Measurements from ENCODE around the gene SPRY1.

Gene SPRY1

DNA sequence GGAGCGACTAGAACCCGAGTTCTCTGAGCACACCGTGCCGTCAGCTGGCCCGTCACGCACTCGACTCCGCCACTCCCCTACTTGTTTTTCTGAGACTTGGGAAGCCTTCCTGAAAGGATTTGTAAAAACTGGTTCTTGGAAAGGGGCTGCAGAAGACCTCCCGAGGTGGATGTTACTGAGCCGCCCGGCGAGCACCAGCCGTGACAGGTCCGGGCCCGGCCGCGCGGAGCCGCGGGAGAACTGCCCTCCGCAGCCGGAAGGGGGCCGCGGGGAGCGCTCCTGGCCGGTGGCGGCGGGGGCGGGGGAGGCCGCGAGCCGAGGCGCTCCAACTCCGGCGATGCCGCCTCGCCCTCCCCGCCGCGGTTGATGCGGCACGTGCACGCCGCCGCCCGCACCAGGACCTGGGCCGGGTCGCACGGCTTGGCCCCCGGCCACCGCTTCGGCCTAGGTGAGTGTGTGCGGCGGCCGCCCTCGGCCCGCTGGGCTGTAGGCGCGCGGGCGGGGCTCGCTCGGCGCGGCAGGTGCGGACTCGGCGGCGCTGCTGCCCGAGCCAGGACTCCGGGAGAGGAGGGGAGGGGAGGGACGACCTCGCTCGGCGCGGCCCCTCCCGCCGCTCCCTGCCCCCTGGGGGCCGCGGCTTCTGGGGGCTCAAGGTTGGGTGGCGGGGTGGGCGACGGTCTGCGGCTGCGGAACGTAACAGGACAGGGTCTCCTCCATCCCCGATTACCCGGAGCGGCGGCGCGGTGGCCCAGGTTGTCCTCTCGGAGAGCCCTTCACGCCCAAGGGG is 1.7 kb downstream of the SPRY1 start:
- no peaks in the 10 kb centered on the region for H3K27me3 Mint-ChIP-seq
- no peaks in the 10 kb centered on the region for H3K9me3 Mint-ChIP-seq
- H3K4me1 Mint-ChIP-seq: peaks cover 26% of the 10 kb centered on the region
- ATAC-seq (peak; percentile 65), DNase-seq (peak; percentile 86 to 88)
- H3K27ac Mint-ChIP-seq: peak overlapping the region; percentile 96 to 99
- peak overlapping the region; percentile 90 to 92 for H3K4me3 Mint-ChIP-seq

DNA sequence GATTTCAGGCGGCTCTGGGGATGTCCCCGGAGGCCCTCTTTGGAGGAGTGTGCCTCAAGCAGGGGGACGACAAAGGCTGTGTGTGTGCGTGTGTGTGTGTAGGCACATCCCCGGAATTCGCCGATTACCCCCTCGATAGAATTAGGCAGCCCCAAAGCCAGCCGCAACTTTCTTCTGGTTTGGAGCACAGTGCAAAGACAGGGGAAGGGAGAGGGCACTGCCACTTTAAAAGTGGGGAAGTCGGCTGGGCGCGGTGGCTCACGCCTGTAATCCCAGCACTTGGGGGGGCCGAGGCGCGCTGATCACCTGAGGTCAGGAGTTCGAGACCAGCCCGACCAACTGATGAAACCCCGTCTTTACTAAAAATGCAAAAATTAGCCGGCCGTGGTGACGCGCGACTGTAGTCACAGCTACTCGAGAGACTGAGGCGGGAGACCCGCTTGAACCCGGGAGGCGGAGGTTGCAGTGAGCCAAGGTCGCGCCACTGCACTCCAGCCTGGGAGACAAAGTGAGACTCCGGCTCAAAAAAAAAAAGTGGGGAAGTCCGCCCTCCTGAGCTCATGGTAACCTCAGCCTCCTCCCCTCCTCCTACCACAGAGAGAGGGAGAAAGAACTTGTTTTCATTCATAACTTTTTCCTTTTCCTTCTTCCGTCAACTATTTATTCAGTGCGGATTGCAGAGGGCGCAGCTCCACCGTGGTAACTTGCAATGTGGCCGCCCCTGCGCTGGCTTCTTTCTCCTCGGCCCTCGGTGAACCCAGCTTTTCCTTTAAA is 2.4 kb downstream of the SPRY1 start:
- ATAC-seq: peak; percentile 84
- peak; percentile 86 to 93 for DNase-seq
- H3K27ac Mint-ChIP-seq: peak overlapping the region; percentile 96 to 99
- H3K4me1 Mint-ChIP-seq: peaks cover 32% of the 10 kb centered on the region
- no peaks in the 10 kb centered on the region for H3K9me3 Mint-ChIP-seq
- H3K27me3 Mint-ChIP-seq: no peaks in the 10 kb centered on the region
- H3K4me3 Mint-ChIP-seq: peak overlapping the region; percentile 90 to 92

GRCh38 chr4:123399627-123400358 is 3.2 kb downstream of the SPRY1 start:
- H3K4me1 Mint-ChIP-seq: peaks cover 38% of the 10 kb centered on the region
- ATAC-seq: no peak
- DNase-seq: no peak
- H3K27ac Mint-ChIP-seq: peak overlapping the region; percentile 96 to 99
- H3K4me3 Mint-ChIP-seq: peak overlapping the region; percentile 90 to 92
- no peaks in the 10 kb centered on the region for H3K9me3 Mint-ChIP-seq
- no peaks in the 10 kb centered on the region for H3K27me3 Mint-ChIP-seq

DNA sequence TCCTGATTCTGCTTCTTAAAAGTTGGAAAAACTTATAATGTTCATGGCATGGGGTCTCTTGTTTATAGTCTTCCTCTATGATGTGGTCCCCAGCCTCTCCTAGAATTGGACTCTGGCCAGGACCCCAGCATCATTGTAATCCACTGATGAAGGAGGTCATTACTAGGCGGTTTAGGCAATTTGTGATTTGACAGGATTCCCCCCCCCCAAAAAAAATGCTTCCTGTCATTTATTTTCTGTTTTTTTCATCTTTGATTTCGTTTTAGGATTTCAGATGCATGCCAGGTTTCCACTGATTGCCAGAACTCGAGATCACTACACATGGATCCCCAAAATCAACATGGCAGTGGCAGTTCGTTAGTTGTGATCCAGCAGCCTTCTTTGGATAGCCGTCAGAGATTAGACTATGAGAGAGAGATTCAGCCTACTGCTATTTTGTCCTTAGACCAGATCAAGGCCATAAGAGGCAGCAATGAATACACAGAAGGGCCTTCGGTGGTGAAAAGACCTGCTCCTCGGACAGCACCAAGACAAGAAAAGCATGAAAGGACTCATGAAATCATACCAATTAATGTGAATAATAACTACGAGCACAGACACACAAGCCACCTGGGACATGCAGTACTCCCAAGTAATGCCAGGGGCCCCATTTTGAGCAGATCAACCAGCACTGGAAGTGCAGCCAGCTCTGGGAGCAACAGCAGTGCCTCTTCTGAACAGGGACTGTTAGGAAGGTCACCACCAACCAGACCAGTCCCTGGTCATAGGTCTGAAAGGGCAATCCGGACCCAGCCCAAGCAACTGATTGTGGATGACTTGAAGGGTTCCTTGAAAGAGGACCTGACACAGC is 4.9 kb downstream of the SPRY1 start:
- Mint-ChIP-seq H3K9me3 (no peaks in the 10 kb centered on the region), H3K4me3 (peak overlapping the region; percentile 76 to 92), H3K4me1 (peaks cover 44% of the 10 kb centered on the region), H3K27me3 (no peaks in the 10 kb centered on the region), H3K27ac (peak overlapping the region; percentile 50 to 80)
- ATAC-seq (no peak), DNase-seq (no peak)

- H3K27ac Mint-ChIP-seq: no peak overlapping the region
- peak overlapping the region; percentile 76 to 92 for H3K4me3 Mint-ChIP-seq
- peaks cover 48% of the 10 kb centered on the region for H3K4me1 Mint-ChIP-seq
Observed at GRCh38 chr4:123402121-123402465, 5.5 kb downstream of the SPRY1 start.

DNA sequence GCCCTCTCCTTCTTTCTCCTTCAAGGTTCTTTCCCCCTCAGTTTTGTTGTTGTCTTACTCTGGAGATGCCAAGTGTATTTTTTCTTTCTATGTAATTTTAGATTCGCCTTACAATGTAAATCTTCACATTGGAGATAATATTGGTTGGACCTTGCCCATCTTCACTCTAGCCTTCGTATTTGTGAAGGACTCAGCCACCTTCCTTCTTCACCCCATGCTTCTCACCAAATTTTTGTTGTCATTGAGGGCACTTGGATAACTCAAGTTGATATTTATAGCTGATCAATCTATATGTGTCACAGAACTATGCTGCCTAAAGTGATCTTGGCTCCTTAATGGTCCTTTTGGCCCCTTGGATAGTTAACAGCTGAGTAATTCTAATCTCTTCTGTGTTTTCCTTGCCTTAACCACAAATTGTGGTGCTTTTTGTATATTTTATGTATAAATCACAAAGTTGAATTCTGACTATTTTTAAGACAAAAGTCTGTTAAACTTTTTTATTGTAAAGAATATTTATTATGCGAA is 6.5 kb downstream of the SPRY1 start:
- no peak for ATAC-seq
- peak overlapping the region; percentile 76 to 92 for H3K4me3 Mint-ChIP-seq
- DNase-seq: no peak
- no peak overlapping the region for H3K27ac Mint-ChIP-seq
- peaks cover 48% of the 10 kb centered on the region for H3K4me1 Mint-ChIP-seq
- no peaks in the 10 kb centered on the region for H3K9me3 Mint-ChIP-seq
- no peaks in the 10 kb centered on the region for H3K27me3 Mint-ChIP-seq

More at GRCh38 chr4:123402121-123402465, 5.5 kb downstream of the SPRY1 start:
- Mint-ChIP-seq H3K27me3 (no peaks in the 10 kb centered on the region), H3K9me3 (no peaks in the 10 kb centered on the region)
- ATAC-seq (no peak), DNase-seq (no peak)

DNA sequence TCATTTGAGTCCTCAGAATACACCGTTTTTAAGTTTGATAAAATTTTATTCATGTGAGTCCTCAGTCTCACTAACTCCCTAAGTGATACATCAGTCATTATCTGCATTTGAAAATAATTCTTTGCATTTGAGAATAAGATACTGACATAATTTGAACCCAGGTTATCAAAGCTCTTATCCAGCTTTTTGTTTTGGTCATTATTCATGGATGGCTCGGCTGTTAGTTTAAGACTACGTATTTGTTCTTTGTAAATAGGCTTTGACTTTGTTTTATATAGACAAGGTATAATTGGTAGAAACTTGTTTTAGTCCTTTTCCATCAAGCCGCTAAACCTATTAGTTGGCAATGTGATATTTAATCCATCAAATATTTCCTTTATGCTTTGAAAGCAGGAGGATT is 7.9 kb downstream of the SPRY1 start:
- ATAC-seq (no peak), DNase-seq (no peak)
- Mint-ChIP-seq H3K27ac (no peak overlapping the region), H3K4me1 (peaks cover 48% of the 10 kb centered on the region), H3K9me3 (no peaks in the 10 kb centered on the region), H3K4me3 (peak overlapping the region; percentile 39 to 92), H3K27me3 (no peaks in the 10 kb centered on the region)

DNA sequence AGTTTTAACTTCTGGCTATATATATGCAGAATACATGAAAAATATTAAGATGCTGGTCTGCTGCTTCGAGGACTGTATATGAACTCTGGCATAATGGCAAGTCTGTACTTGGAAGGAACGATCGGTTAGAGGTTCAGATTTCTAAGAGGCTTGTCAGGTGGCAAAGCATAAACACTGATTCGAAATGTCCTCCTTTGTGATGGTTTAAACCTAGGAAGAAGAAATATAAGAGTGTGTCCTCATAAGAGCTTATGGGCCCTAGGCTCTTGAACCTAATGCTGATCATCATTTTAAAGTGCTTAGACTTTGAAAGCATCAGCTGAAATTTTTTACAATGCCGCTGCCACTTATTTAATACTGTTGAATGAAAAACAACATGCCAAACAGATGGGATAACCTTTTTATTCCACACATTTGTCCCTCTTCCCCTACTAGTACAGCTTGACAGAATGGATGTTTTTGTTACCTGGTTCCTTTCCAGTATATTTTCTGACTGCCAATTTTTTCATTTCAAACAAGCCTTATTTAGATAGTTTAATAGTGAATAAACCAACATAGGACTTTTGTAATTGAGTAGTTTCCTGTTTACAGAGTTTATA is 8.8 kb downstream of the SPRY1 start:
- Mint-ChIP-seq H3K9me3 (no peaks in the 10 kb centered on the region), H3K4me1 (peaks cover 50% of the 10 kb centered on the region), H3K27ac (no peak overlapping the region), H3K27me3 (no peaks in the 10 kb centered on the region), H3K4me3 (peak overlapping the region; percentile 30 to 39)
- no peak for DNase-seq
- no peak for ATAC-seq

GRCh38 chr4:123406872-123407271 is 10.3 kb downstream of the SPRY1 start:
- peak overlapping the region in 1 of 2 donors; percentile 17 for H3K4me3 Mint-ChIP-seq
- ATAC-seq (no peak), DNase-seq (no peak)
- peaks cover 53% of the 10 kb centered on the region for H3K4me1 Mint-ChIP-seq
- no peak overlapping the region for H3K27ac Mint-ChIP-seq
- no peaks in the 10 kb centered on the region for H3K9me3 Mint-ChIP-seq
- no peaks in the 10 kb centered on the region for H3K27me3 Mint-ChIP-seq

GRCh38 chr4:123408471-123409084 is 12.0 kb downstream of the SPRY1 start:
- no peaks in the 10 kb centered on the region for H3K27me3 Mint-ChIP-seq
- no peak overlapping the region for H3K4me3 Mint-ChIP-seq
- H3K9me3 Mint-ChIP-seq: no peaks in the 10 kb centered on the region
- no peak for ATAC-seq
- DNase-seq: no peak
- H3K4me1 Mint-ChIP-seq: peaks cover 54% of the 10 kb centered on the region
- no peak overlapping the region for H3K27ac Mint-ChIP-seq

GRCh38 chr4:123409334-123409733 is 12.7 kb downstream of the SPRY1 start:
- DNase-seq (no peak), ATAC-seq (no peak)
- Mint-ChIP-seq H3K4me1 (peaks cover 53% of the 10 kb centered on the region), H3K27ac (no peak overlapping the region), H3K27me3 (no peaks in the 10 kb centered on the region), H3K4me3 (no peak overlapping the region), H3K9me3 (no peaks in the 10 kb centered on the region)

DNA sequence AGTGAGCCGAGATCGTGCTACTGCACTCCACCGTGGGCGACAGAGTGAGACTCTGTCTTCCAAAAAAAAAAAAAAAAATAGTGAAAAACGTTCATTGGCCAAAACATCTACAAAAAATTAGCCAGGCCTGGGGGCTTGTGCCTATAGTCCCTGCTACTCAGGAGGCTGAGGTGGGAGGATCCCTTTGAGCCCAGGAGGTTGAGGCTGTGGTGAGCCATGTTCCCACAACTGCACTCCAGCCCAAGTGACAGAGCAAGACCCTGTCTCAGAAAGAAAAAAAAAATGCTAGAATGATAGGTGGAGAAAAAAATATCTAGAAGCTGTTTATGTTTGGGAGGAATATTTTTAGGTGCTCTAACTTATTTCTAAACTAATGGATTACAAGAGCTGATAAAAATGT is 14.9 kb downstream of the SPRY1 start:
- DNase-seq: no peak
- H3K4me3 Mint-ChIP-seq: peak overlapping the region; percentile 21 to 63
- peak overlapping the region in 1 of 2 donors; percentile 43 for H3K27ac Mint-ChIP-seq
- no peaks in the 10 kb centered on the region for H3K9me3 Mint-ChIP-seq
- H3K27me3 Mint-ChIP-seq: no peaks in the 10 kb centered on the region
- H3K4me1 Mint-ChIP-seq: peaks cover 54% of the 10 kb centered on the region
- no peak for ATAC-seq

- no peaks in the 10 kb centered on the region for H3K9me3 Mint-ChIP-seq
- peak overlapping the region; percentile 44 to 75 for H3K27ac Mint-ChIP-seq
- H3K4me3 Mint-ChIP-seq: peak overlapping the region; percentile 63 to 75
- ATAC-seq: peak; percentile 72
- H3K4me1 Mint-ChIP-seq: peaks cover 55% of the 10 kb centered on the region
- DNase-seq: no peak
- no peaks in the 10 kb centered on the region for H3K27me3 Mint-ChIP-seq
Observed at GRCh38 chr4:123412091-123412505, 15.5 kb downstream of the SPRY1 start.

All from stimulated activated naive CD8-positive, alpha-beta T cell treated with anti-CD3 and anti-CD28 coated beads, Interleukin-15, amount 100 ng/mL, for 72 hours (primary cell).